Erythroblast (primary cell): ENCODE measurements around the gene RTTN.

ENCODE experiments used
- GATA1 ChIP-seq: IDR thresholded peaks from 2 replicates; pipeline ENCODE4 v1.6.1; 2011; ENCODE audit warnings: low read depth, mild to moderate bottlenecking, control low read depth, low read length, moderate library complexity
- POLR2A ChIP-seq: IDR thresholded peaks from 2 replicates; pipeline ENCODE4 v1.6.1; 2011; ENCODE audit warnings: mild to moderate bottlenecking, low read length

- TF ChIP-seq POLR2A (no peak), GATA1 (no peak)
These were observed 206.9 kb downstream of the RTTN start for GRCh38 chr18:69998523-69998987.
